ENCODE measurements around the gene CHST14.
A peak's percentile ranks its signal among the peaks of the same experiment; 100 is the strongest.

- TF ChIP-seq CTCF (IDR thresholded peaks at IDR 0.05; ENCODE audit: insufficient read depth, low read depth, low read length) (no peak), EZH2 (IDR thresholded peaks at IDR 0.05; ENCODE audit: insufficient read depth, low read length) (peak; percentile 52)
Observed at GRCh38 chr15:40439960-40440742, 30.6 kb upstream of the CHST14 start.
